Raji (cell line): ENCODE results near the gene CBL.

Experiments
- POLR2A ChIP-seq: IDR thresholded peaks from 2 replicates; pipeline ENCODE4 v1.6.1; 2011; ENCODE audit warnings: low read depth, low read length, control low read depth; ENCODE audit not compliant: insufficient read depth

CBL gene

DNA sequence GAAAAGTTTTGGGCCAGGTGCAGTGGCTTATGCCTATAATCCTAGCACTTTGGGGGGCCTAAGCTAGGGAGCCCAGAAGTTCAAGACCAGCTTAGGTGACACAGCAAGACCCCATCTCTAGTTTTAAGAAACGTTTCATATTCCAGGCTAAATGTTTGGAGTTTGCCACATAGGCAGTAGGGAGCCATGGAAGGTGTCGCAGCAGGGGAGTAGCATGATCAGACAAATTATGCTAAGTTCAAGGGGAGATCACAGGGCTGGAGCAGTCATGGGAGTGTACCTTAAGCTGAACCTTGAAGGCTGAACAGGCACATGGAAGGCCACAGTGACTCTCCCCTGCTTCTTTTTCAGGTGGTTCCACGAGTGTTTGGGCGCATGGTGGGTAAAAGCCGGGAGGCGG is 26.8 kb upstream of the CBL start:
- no peak for TF ChIP-seq POLR2A

DNA sequence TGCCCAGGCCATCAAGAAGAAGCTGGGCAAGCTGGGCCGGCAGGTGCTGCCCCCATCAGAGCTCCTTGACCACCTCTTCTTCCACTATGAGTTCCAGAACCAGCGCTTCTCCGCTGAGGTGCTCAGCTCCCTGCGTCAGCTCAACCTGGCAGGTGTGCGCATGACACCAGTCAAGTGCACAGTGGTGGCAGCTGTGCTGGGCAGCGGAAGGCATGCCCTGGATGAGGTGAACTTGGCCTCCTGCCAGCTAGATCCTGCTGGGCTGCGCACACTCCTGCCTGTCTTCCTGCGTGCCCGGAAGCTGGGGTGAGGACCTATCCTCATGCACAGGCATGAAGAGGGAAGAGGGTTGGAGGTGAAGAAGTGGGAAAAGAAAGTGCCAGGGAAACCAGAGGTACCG is 26.2 kb upstream of the CBL start:
- no peak for TF ChIP-seq POLR2A

DNA sequence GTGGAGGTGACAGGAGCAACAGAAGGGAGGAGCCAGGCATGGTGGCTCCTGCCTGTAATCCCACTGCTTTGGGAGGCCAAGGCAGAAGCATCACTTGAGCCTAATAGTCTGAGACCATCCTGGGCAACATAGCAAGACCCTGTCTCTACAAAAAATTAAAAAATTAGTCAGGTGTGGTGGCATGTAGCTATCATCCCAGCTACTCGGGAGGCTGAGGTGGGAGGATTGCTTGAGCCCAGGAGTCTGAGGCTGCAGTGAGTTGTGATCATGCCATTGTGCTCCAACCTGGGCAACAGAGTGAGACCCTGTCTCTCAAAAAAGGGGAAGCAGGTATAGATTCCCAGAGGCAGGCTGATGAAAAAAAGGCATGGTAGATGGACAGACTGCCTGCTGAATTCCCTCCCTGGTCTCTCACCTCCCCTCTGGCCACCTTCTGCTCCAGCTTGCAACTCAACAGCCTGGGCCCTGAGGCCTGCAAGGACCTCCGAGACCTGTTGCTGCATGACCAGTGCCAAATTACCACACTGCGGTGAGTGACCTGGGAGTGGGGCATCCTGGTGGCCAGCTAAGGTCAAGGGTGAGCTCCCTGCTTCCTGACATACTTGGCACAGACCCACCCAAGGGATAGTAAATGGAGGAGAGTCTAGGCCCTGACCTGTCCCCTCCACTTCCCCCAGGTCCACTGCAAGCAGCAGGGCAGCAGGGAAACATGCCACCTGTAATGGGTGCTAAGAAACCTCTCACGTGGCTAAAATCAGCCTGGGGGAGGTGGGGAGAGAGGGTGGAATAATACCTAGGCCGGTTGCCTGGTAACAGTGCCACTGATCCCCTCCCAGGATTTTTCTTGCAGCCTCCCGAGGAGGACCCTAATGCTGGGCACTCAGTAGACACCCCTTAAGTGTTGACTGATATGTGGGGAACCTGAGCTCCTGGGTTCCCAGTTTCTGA is 25.1 kb upstream of the CBL start:
- no peak for TF ChIP-seq POLR2A

DNA sequence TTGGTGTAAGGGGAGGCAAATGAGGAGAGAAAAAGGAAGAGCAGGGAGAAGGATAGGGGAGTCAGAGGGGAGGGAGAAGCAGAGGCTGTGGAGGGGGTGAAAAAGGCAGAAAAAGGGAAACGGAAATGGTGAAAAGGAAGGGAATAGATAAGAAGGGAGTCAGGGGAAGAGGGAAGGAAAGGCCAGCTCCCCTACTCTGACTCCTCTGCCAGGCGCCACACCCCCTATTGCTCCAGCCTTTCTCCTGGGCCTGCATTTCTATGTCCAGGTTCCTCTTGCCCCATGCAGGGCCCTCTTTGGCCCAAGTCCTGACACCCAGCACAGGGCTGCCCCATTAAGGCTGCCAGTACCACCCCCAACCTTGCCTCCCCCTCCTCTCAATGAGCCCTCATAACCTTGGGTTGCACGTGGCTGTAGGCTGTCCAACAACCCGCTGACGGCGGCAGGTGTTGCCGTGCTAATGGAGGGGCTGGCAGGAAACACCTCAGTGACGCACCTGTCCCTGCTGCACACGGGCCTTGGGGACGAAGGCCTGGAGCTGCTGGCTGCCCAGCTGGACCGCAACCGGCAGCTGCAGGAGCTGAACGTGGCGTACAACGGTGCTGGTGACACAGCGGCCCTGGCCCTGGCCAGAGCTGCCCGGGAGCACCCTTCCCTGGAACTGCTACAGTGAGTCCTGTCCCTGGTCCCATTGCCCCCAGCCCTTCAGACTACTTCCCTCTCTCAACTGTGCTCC is 24.3 kb upstream of the CBL start:
- no peak for TF ChIP-seq POLR2A

DNA sequence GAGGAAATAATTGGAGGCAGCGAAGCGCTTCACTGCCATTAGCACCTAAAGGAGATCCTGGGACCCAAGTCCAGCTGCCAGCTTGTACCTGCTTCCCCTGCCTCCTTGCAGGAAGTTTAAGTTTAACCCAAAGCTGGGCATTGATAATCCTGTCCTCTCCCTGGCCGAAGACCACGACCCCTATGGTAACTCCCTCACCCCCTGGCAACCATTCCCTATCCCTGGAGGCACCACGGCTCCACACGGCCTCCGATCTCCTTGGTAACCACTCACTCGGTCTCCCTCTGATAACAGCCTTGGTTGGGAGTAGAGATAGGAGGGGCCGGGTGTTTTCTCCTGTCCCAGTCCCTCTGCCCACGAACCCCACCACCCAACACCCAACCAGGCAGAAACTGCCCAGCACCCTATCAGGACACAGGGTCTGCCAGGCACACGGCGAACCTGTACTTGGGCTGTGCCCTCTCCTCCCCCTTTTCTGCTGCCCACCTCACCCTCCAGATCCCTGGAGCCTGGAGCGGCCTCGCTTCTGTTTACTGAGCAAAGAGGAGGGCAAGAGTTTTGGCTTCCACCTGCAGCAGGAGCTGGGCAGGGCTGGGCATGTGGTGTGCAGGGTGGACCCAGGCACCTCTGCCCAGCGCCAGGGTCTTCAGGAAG is 20.0 kb upstream of the CBL start:
- TF ChIP-seq POLR2A, result no peak

DNA sequence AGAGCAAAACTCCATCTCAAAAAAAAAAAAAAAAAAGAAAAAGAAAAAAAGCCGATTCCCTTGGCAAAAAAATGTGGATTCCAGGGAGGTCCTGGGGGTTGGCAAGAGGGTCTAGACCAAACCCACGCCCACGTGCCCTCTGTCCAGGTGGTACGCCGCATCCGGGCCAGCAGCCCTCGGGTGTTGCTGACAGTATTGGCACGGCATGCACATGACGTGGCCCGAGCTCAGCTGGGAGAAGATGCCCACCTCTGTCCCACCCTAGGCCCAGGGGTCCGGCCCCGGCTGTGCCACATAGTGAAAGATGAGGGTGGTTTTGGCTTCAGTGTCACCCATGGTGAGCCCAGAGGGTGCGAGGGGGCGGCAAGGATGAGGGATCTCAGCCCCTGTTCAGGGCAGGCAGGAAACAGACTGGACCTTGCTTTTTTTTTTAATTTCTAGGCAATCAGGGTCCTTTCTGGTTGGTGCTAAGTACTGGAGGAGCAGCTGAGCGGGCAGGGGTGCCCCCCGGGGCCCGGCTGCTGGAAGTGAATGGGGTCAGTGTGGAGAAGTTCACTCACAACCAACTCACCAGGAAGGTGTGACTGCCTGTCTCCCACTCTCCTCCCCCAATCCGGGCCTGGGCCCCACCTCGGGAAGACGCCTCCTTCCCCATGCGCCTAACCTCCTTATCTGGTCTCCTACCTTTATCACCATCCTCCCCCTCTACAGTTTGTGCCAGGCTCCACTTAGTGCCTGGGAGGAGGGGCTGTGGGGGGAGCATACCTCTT is 18.8 kb upstream of the CBL start:
- TF ChIP-seq POLR2A, result no peak

DNA sequence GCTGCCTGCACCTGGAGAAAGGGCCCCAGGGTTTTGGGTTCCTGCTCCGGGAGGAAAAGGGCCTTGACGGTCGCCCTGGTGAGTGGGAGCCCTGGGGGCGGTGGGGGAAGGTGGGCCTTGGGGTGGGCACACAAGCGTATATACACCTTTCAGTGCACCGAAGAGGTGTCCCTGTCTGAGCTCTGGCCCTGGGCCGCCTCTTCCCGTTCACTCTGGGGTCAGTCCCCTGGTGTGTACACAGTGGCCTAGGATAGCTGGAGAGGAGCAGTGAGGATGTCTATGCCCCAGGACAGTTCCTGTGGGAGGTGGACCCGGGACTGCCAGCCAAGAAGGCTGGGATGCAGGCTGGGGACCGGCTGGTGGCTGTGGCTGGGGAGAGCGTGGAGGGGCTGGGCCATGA is 18.1 kb upstream of the CBL start:
- TF ChIP-seq POLR2A, result no peak

DNA sequence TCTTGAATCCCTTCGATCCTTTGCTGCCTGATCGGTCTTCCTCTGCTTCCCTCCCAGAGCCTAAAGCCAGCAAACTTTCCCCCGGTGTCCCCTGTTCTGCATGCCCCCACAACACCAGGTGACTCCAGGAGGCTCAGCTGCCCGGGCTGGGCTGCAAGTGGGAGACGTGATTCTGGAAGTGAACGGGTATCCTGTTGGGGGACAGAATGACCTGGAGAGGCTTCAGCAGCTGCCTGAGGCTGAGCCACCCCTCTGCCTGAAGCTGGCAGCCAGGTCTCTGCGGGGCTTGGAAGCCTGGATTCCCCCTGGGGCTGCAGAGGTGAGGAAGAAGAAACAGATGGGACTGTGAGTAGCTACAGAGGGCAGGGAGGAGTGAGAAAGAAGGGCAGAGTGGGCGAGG is 17.3 kb upstream of the CBL start:
- TF ChIP-seq POLR2A, result no peak

DNA sequence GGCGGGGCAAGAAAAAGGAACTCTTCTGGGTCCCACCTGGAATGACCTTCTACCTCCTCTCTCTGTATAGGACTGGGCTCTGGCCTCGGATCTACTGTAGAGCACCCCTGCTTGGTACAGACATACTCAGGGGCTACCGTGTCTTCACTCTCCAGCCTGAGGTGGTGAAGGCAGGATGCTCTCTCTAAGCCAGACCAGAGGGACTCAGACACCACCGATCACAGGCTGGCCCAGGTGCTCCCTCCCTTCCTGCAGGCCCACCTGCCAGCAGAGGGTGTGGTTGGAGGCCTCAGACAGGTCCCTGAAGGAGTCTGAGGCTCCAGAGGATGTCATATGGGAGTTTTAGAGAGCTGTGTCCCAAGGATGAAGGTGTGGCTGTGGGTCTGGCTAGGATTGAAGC is 16.7 kb upstream of the CBL start:
- TF ChIP-seq POLR2A, result no peak

DNA sequence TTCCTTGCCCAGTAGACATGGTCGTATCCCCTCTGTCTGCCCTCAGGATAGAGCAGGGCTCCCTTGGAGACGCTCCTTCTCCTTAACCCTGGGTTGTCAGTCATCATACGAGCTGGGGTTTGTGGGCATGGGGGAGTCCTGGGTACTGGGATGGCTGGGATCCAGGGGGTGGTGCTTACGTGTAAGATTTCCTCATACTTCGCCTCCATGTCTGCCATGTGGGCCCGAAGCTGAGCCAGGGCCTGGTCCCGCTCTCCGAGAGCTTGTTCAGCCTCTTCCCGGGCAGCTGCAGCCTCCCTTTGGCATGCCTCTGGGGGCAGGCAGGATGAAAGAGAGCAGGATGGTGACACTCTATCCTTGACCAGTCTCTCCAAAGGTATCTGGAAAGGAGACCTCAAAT is 15.6 kb upstream of the CBL start:
- TF ChIP-seq POLR2A, result no peak

DNA sequence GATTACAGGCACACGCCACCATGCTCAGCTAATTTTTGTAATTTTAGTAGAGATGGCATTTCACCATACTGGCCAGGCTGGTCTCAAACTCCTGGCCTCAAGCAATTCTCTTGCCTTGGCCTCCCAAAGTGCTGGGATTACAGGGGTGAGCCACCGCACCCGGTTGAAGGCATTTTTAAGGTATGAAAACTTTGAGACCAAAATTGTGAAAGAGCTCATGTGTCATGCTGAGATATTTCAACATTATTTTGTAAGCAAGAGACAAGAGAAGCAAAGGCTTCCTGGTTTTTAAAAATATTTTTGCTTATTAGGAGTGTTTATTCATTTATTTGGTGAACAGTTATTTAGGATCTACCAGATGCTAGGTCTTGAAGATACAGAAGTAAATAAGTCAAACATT is 14.0 kb upstream of the CBL start:
- TF ChIP-seq POLR2A, result no peak

DNA sequence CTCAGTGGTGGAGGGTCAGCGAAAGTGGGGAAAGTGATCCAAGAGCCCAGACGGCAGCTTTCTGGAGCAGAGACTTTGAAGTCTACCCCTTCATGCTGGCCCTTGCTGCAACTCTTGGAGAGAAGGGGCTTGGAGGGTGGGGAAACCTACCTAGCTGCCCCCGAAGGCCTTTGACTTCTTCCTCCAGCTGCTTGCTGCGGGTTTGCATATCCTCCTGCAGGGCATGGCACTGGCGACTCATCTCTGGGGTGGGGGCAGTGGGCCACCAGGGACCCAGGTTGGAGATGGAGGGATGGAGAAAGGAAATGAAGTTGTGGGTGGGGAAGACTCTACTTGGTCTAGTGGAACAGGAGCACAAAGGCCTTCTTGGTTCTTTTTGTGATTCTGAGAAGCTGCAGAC is 13.1 kb upstream of the CBL start:
- TF ChIP-seq POLR2A, result no peak

DNA sequence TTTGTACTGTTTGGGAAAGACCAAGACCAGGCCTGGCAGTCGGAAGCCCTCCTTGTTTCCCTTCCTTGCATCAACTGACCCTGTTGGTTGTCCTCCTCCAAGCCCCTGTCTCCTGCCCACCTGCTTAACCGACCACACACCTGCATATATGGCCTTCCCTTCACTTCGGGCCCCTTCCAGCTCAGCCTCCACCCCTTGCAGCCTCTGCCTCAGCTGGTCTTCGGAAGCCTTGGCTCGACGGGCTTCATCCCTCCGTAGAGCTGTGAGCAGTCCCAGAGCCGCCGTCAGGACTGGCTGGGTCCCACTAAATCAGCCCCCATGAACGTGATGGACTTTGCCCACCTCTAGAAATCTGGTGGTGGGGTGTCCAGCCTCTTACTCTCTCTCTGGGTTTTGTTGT is 12.5 kb upstream of the CBL start:
- no peak for TF ChIP-seq POLR2A

DNA sequence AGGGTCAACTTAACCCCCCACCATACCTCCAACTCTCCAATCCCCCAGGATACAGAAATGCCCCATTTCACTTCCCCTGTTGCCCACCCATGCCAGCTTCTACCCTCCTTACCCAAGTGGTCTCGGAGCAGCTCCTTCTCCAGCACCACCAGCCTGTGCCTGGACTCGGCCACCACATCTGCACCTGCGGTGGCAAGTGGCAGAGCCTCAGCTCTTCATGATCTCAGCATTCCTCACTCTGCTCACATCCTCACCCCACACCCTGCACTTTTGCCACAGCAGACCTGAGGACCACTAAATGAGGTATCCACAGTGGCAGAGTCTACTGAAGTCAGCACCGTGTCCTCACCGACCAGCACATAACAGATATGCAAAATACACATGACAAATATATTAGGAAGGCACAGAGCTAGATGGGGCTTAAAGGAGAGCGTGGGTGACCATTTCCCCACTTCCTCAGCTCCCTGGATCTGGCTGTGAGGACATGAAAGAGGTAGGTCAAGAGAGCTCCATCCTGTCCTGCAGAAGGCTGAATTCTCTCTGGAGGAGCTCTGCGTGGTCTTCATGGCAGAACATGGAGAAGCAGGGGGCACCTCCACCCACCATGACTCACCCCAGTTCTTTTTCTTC is 11.2 kb upstream of the CBL start:
- no peak for TF ChIP-seq POLR2A

DNA sequence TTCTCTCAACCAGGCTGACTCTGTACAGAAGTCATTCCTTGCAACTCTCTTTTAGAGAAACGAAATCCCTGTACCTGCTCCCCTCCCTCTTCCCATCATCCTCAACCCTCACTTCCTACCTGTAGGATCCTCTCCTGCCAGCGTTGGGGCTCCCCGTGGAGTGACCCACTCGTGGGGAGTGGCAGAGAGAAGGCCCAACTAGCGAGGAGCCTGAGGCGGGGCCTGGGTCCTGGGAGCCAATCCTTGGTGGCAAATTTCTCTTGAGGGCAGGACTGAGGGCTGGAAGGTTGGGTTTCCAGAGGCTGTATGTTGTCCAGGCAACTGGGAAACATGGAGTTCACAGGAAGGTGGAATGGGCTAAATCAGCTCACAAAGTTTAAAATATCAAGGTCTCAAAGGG is 10.5 kb upstream of the CBL start:
- no peak for TF ChIP-seq POLR2A

DNA sequence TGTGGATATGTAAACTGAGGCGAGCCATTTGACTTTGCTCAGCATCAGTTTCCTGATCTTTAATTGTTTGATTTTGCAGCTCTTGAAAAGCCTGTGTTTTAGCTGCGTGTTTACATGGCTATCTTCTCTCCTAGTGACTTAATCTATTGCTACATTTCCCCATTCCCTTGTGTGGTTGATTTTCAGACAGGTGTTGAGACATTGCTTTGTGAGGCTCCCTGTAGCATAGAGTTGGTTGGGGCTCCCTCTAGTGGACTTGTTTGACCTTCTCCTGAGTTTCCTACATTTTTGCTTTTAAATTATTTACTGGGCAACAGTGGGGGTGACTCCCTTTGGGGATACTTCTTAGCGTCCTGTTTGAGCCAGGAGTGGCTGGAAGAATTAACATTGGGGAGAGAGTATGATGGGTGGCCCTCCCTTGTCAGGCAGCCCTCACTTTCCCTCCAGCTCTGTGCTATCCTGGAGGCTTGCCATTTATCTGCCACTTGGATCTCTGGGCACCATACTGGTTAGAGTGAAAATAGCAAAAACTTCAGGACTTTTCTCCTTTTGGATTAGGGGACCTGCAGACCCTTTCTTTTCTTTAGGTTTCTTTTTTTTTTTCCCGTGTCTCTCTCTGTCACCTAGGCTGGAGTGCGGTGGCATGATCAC is 9.2 kb upstream of the CBL start:
- no peak for TF ChIP-seq POLR2A
